ENCODE measurements around the gene MYO1D.

DNA sequence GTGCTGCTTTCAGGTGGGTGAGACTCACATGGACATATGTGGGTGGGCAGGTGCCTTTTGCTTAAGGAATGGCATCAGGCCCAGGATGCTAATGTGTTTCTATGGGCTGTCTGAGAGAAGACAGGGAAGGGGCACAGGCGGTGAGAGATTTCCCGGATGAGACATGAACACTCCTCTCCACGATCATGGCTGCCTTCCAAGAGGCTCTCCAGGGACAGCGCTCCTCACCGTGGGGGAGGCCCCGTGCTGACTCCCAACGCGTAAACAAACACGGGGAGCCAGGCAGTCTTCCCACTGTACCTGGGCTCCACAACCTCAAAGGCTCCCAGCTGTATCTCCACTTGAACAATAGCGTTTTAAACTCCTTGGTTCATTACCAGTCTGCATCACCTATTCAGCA is 347.3 kb downstream of the MYO1D start:
- TF ChIP-seq, protein P1, sequence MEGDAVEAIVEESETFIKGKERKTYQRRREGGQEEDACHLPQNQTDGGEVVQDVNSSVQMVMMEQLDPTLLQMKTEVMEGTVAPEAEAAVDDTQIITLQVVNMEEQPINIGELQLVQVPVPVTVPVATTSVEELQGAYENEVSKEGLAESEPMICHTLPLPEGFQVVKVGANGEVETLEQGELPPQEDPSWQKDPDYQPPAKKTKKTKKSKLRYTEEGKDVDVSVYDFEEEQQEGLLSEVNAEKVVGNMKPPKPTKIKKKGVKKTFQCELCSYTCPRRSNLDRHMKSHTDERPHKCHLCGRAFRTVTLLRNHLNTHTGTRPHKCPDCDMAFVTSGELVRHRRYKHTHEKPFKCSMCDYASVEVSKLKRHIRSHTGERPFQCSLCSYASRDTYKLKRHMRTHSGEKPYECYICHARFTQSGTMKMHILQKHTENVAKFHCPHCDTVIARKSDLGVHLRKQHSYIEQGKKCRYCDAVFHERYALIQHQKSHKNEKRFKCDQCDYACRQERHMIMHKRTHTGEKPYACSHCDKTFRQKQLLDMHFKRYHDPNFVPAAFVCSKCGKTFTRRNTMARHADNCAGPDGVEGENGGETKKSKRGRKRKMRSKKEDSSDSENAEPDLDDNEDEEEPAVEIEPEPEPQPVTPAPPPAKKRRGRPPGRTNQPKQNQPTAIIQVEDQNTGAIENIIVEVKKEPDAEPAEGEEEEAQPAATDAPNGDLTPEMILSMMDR (IDR thresholded peaks at IDR 0.05 in 2 of 3, conservative IDR thresholded peaks at IDR 0.05 in 1 of 3; ENCODE audit: borderline replicate concordance in 1 of 3, insufficient read depth in 1 of 3, low read depth in 2 of 3, low read length in 2 of 3), result no peak
- TF ChIP-seq TCF7L2 (IDR thresholded peaks at IDR 0.05; ENCODE audit: borderline replicate concordance, extremely low read depth, insufficient read depth, insufficient read length) (no peak), EZH2 (IDR thresholded peaks at IDR 0.05) (no peak), POLR2AphosphoS5 (IDR thresholded peaks at IDR 0.05; ENCODE audit: low read depth, low read length) (no peak), POLR2A (IDR thresholded peaks at IDR 0.05; ENCODE audit: borderline replicate concordance, extremely low read depth, insufficient read depth, insufficient read length) (no peak), RAD21 (IDR thresholded peaks at IDR 0.05; ENCODE audit: low read depth) (no peak), SRF (IDR thresholded peaks at IDR 0.05; ENCODE audit: low read depth) (no peak), ELF1 (IDR thresholded peaks at IDR 0.05; ENCODE audit: borderline replicate concordance, low read depth) (no peak), CEBPB (IDR thresholded peaks at IDR 0.05; ENCODE audit: low read depth) (no peak), SP1 (IDR thresholded peaks at IDR 0.05; ENCODE audit: low read depth) (no peak), EZH2phosphoT487 (IDR thresholded peaks at IDR 0.05; ENCODE audit: borderline replicate concordance) (no peak)
- TF ChIP-seq, protein P2, sequence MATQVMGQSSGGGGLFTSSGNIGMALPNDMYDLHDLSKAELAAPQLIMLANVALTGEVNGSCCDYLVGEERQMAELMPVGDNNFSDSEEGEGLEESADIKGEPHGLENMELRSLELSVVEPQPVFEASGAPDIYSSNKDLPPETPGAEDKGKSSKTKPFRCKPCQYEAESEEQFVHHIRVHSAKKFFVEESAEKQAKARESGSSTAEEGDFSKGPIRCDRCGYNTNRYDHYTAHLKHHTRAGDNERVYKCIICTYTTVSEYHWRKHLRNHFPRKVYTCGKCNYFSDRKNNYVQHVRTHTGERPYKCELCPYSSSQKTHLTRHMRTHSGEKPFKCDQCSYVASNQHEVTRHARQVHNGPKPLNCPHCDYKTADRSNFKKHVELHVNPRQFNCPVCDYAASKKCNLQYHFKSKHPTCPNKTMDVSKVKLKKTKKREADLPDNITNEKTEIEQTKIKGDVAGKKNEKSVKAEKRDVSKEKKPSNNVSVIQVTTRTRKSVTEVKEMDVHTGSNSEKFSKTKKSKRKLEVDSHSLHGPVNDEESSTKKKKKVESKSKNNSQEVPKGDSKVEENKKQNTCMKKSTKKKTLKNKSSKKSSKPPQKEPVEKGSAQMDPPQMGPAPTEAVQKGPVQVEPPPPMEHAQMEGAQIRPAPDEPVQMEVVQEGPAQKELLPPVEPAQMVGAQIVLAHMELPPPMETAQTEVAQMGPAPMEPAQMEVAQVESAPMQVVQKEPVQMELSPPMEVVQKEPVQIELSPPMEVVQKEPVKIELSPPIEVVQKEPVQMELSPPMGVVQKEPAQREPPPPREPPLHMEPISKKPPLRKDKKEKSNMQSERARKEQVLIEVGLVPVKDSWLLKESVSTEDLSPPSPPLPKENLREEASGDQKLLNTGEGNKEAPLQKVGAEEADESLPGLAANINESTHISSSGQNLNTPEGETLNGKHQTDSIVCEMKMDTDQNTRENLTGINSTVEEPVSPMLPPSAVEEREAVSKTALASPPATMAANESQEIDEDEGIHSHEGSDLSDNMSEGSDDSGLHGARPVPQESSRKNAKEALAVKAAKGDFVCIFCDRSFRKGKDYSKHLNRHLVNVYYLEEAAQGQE (IDR thresholded peaks at IDR 0.05; ENCODE audit: low read depth), result no peak
- TF ChIP-seq, protein P3, sequence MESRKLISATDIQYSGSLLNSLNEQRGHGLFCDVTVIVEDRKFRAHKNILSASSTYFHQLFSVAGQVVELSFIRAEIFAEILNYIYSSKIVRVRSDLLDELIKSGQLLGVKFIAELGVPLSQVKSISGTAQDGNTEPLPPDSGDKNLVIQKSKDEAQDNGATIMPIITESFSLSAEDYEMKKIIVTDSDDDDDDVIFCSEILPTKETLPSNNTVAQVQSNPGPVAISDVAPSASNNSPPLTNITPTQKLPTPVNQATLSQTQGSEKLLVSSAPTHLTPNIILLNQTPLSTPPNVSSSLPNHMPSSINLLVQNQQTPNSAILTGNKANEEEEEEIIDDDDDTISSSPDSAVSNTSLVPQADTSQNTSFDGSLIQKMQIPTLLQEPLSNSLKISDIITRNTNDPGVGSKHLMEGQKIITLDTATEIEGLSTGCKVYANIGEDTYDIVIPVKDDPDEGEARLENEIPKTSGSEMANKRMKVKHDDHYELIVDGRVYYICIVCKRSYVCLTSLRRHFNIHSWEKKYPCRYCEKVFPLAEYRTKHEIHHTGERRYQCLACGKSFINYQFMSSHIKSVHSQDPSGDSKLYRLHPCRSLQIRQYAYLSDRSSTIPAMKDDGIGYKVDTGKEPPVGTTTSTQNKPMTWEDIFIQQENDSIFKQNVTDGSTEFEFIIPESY (IDR thresholded peaks at IDR 0.05; ENCODE audit: extremely low read depth, insufficient replicate concordance, low read length), result no peak

Data from HCT116 (cell line).